ENCODE results near the gene MGMT.

- TF ChIP-seq POLR2AphosphoS5 (IDR thresholded peaks at IDR 0.05) (no peak), REST (IDR thresholded peaks at IDR 0.05; ENCODE audit: borderline replicate concordance) (no peak), EP300 (conservative IDR thresholded peaks at IDR 0.05; ENCODE audit: poor library complexity, severe bottlenecking) (no peak), RAD21 (conservative IDR thresholded peaks at IDR 0.05) (no peak), CTCF (IDR thresholded peaks at IDR 0.05; ENCODE audit: poor library complexity, severe bottlenecking) (no peak), EZH2 (IDR thresholded peaks at IDR 0.05; ENCODE audit: borderline replicate concordance, insufficient read depth, low read length, poor library complexity, severe bottlenecking) (no peak), TAF1 (IDR thresholded peaks at IDR 0.05; ENCODE audit: low read depth) (no peak)
These were observed 28.7 kb downstream of the MGMT start for GRCh38 chr10:129495698-129496097.

Data from neural cell (in vitro differentiated cells).